Stimulated activated naive CD4-positive, alpha-beta T cell treated with Interleukin-2 at 50 U/mL for 16 hours (primary cell): Measurements from ENCODE around the gene AP4S1.
"Not testable (repeated sequence)": the region's sequence is repeated elsewhere in the genome, so short reads cannot be mapped to it uniquely, and the experiment has no call there.

Experiments used
- DNase-seq: peaks from one replicate; lab custom pipeline; 2025; lab: John Stamatoyannopoulos, UW

The AP4S1 gene

GRCh38 chr14:31025367-31026076 lies at the start of gene AP4S1:
TSS of gene AP4S1 (plus strand) at chr14:31025649. CDS start at chr14:31066197, 40,548 bp downstream.
- peak; percentile 51 for DNase-seq

GRCh38 chr14:30977752-30978151 lies 47.7 kb upstream of the AP4S1 start:
- no peak for DNase-seq

- peak; percentile 12 for DNase-seq
Measured at GRCh38 chr14:30980106-30980704, 45.2 kb upstream of the AP4S1 start.

- DNase-seq = no peak
Measured at GRCh38 chr14:30980980-30981379, 44.5 kb upstream of the AP4S1 start.

- no peak for DNase-seq
Measured at GRCh38 chr14:30982533-30982932, 42.9 kb upstream of the AP4S1 start.

GRCh38 chr14:30983858-30984257 lies 41.6 kb upstream of the AP4S1 start:
- no peak for DNase-seq

- DNase-seq = no peak
Measured at GRCh38 chr14:30985796-30986195, 39.7 kb upstream of the AP4S1 start.

GRCh38 chr14:30988509-30988908 lies 36.9 kb upstream of the AP4S1 start:
- DNase-seq = no peak

- DNase-seq = no peak
Measured at GRCh38 chr14:30990770-30991169, 34.7 kb upstream of the AP4S1 start.

- DNase-seq = no peak
Measured at GRCh38 chr14:30991408-30991807, 34.0 kb upstream of the AP4S1 start.

GRCh38 chr14:30993071-30993470 lies 32.4 kb upstream of the AP4S1 start:
- no peak for DNase-seq

- DNase-seq = no peak
Measured at GRCh38 chr14:30994681-30995620, 30.5 kb upstream of the AP4S1 start.

GRCh38 chr14:30995689-30996088 lies 29.8 kb upstream of the AP4S1 start:
- DNase-seq = no peak

GRCh38 chr14:30996892-30997659 lies 28.4 kb upstream of the AP4S1 start:
- DNase-seq = no peak

GRCh38 chr14:30998100-30998706 lies 27.2 kb upstream of the AP4S1 start:
- no peak for DNase-seq

GRCh38 chr14:30999038-30999773 lies 26.2 kb upstream of the AP4S1 start:
- DNase-seq = no peak

- DNase-seq = no peak
Measured at GRCh38 chr14:31000629-31001338, 24.7 kb upstream of the AP4S1 start.

GRCh38 chr14:31001339-31001658 lies 24.1 kb upstream of the AP4S1 start:
- no peak for DNase-seq

- no peak for DNase-seq
Measured at GRCh38 chr14:31003284-31003683, 22.2 kb upstream of the AP4S1 start.

GRCh38 chr14:31004007-31004406 lies 21.4 kb upstream of the AP4S1 start:
- DNase-seq = not testable (repeated sequence)
